Measurements from ENCODE around the gene DDX24.

- no peak for TF ChIP-seq POLR2A (IDR thresholded peaks at IDR 0.05; ENCODE audit: control extremely low read depth in 1 of 2, low read depth in 2 of 2, low read length in 2 of 2)
- TF ChIP-seq FOSL1 (IDR thresholded peaks at IDR 0.05; ENCODE audit: insufficient read depth, low read depth, low read length) = no peak
Measured at GRCh38 chr14:94042433-94043091, 38.4 kb downstream of the DDX24 start.
